K562 (cell line): Measurements from ENCODE around the gene SMYD1. TPM values are rescaled to one million over a fixed set of nuclear protein-coding genes. Genes with fewer than 3 reads are reported as not detected.

Source experiments
- ASH1L ChIP-seq: fragments of 450-650 bp; IDR thresholded peaks from 2 replicates; pipeline ENCODE4 v1.6.1; 2018; ENCODE audit warnings: borderline replicate concordance, mild to moderate bottlenecking, low read depth; ENCODE audit not compliant: partially characterized antibody
- ATF7 ChIP-seq: fragments of 450-650 bp; IDR thresholded peaks from 2 replicates; pipeline ENCODE4 v1.7.1; 2014; ENCODE audit warnings: mild to moderate bottlenecking, moderate library complexity
- BRD4 ChIP-seq: fragments of 200-600 bp; sonication (generic); IDR thresholded peaks from 2 replicates; pipeline ENCODE4 v1.6.1; 2017; ENCODE audit warnings: inconsistent platforms
- CBX1 ChIP-seq: sonication (generic); IDR thresholded peaks from 2 replicates; pipeline ENCODE4 v1.6.1; 2016; ENCODE audit warnings: antibody characterized with exemption, low read depth, mild to moderate bottlenecking
- CEBPB ChIP-seq: fragments of 450-650 bp; IDR thresholded peaks from 2 replicates; pipeline ENCODE4 v1.6.1; 2016; ENCODE audit warnings: missing genetic modification characterization, missing compliant biosample characterization
- CTBP1 ChIP-seq: fragments of 450-650 bp; IDR thresholded peaks from 2 replicates; pipeline ENCODE4 v1.6.1; 2016; ENCODE audit warnings: borderline replicate concordance
- CUX1 ChIP-seq: fragments of 200-800 bp; sonication (Bioruptor generic); IDR thresholded peaks from 2 replicates; pipeline ENCODE4 v1.6.1; 2016; ENCODE audit warnings: missing genetic modification characterization, missing compliant biosample characterization
- EHMT2 ChIP-seq: fragments of 450-650 bp; IDR thresholded peaks from 2 replicates; pipeline ENCODE4 v1.6.1; 2018; ENCODE audit warnings: antibody characterized with exemption
- ID3 ChIP-seq, 2 experiments: fragments of 250-450 bp in 1 of 2; fragments of 450-650 bp in 1 of 2; sonication (Bioruptor Pico) in 1 of 2; IDR thresholded peaks; 2 replicates each; pipeline versions ENCODE4 v1.6.1 to v1.8.0; 2016 to 2021; ENCODE audit warnings: mild to moderate bottlenecking in 2 of 2, moderate library complexity in 2 of 2, missing compliant biosample characterization in 1 of 2, missing genetic modification characterization in 1 of 2
- MAFG ChIP-seq: fragments of 450-650 bp; conservative IDR thresholded peaks from 2 replicates; pipeline ENCODE4 v1.6.1; 2016; ENCODE audit warnings: missing genetic modification characterization, missing compliant biosample characterization
- MCM3 ChIP-seq: fragments of 450-650 bp; IDR thresholded peaks from 2 replicates; pipeline ENCODE4 v1.6.1; 2016
- PTBP1 ChIP-seq: fragments of 200-400 bp; formaldehyde crosslinking; IDR thresholded peaks from 2 replicates; pipeline ENCODE4 v1.6.1; 2017; ENCODE audit warnings: low read depth, low read length
- SPI1 ChIP-seq: IDR thresholded peaks from 2 replicates; pipeline ENCODE4 v1.6.1; 2011; ENCODE audit warnings: low read depth, low read length, control low read depth, borderline replicate concordance
- STAT5B ChIP-seq: fragments of 250-450 bp; sonication (Bioruptor Pico); IDR thresholded peaks from 2 replicates; pipeline ENCODE4 v1.8.0; 2021; ENCODE audit warnings: mild to moderate bottlenecking, inconsistent platforms
- ZBTB2 ChIP-seq: fragments of 450-650 bp; IDR thresholded peaks from 2 replicates; pipeline ENCODE4 v1.6.1; 2016; ENCODE audit warnings: antibody characterized with exemption
- ZNF224 ChIP-seq: sonication (generic); formaldehyde crosslinking; IDR thresholded peaks from 2 replicates; pipeline ENCODE4 v1.8.0; 2022; ENCODE audit warnings: mild to moderate bottlenecking, missing genetic modification reagents
- ZNF282 ChIP-seq: sonication (generic); formaldehyde crosslinking; IDR thresholded peaks from 2 replicates; pipeline ENCODE4 v1.8.1; 2023; ENCODE audit warnings: missing genetic modification reagents
- ZNF518B ChIP-seq: fragments of 250-450 bp; sonication (Bioruptor Pico); IDR thresholded peaks from 2 replicates; pipeline ENCODE4 v1.5.0; 2021; ENCODE audit warnings: mild to moderate bottlenecking, moderate library complexity
- polyA plus RNA-seq, 8 experiments: library from polyadenylated mRNA; depleted of rRNA in 4 of 8; stranded (reverse) in 5 of 8; unstranded in 3 of 8; fragments of >200 nt; fragmentation: Nextera tagmentation in 2 of 8; fragmentation: Illumina TruSeq in 1 of 8; extraction: Ambion mirVana in 2 of 8; extraction: Trizol in 1 of 8; gene quantifications; 2 replicates each; pipeline versions ENCODE4 v1.2.1 to v1.2.3, GENCODE V29; 2011 to 2014; ENCODE audit warnings: inconsistent platforms in 1 of 8, missing spikeins in 1 of 8
- total RNA-seq, 7 experiments: library from RNA; depleted of rRNA in 6 of 7; stranded (reverse); fragments of >200 nt in 6 of 7; fragmentation: Illumina TruSeq in 2 of 7; extraction: Trizol in 2 of 7; gene quantifications; 2 replicates each; pipeline versions ENCODE4 v1.2.1 to v1.2.3, GENCODE V29; 2011 to 2021; ENCODE audit warnings: low replicate concordance in 1 of 7

The SMYD1 gene
- total and polyA plus RNA-seq, 9 of the 15 experiments (the other 6 are each of a cell fraction or from before 2014, with no cell fraction given): not detected

GRCh38 chr2:88099798-88100488 lies 32.3 kb downstream of the SMYD1 start (continued):
- TF ChIP-seq CUX1 (CRISPR knock-in tag): no peak
- TF ChIP-seq PTBP1: no peak
- peak; percentile 77 for TF ChIP-seq CEBPB (tag)
- TF ChIP-seq CBX1: no peak
- no peak for TF ChIP-seq ASH1L
- no peak for TF ChIP-seq ZNF518B (CRISPR knock-in tag)
- TF ChIP-seq ID3 (CRISPR knock-in tag; IDR thresholded peaks at IDR 0.05): no peak
- no peak for TF ChIP-seq ID3 (tag; IDR thresholded peaks at IDR 0.05)
- TF ChIP-seq MCM3: no peak
- no peak for TF ChIP-seq EHMT2
- no peak for TF ChIP-seq STAT5B (CRISPR knock-in tag)
- no peak for TF ChIP-seq CTBP1
- no peak for TF ChIP-seq MAFG (tag)
- TF ChIP-seq ATF7: 0 out of 2 replicates have a peak, but pooled peaks have one; percentile 15
- TF ChIP-seq ZNF224 (CRISPR knock-in tag): no peak
- no peak for TF ChIP-seq ZNF282 (CRISPR knock-in tag)
- no peak for TF ChIP-seq ZBTB2
- no peak for TF ChIP-seq BRD4
- peak; percentile 21; the same call in 1 of the 2 replicates for TF ChIP-seq SPI1
